Mucosa of gallbladder (tissue), 1 donor: ENCODE measurements around the gene ST6GALNAC3. TPM values are rescaled to one million over a fixed set of nuclear protein-coding genes. Genes with fewer than 3 reads are reported as not detected.

ENCODE experiments used
- total RNA-seq: library from RNA; stranded (reverse); gene quantifications from one replicate; pipeline ENCODE4 v1.2.1, GENCODE V29; 2021
- donor health status: DM: no; HTN: no; CAD: no.

The ST6GALNAC3 gene
- total RNA-seq, 1 donor from 2014 or later, result 5.9 TPM

Other genes starting within 250 kb of the ST6GALNAC3 start
- not detected for gene ASB17, start 142.3 kb upstream of the ST6GALNAC3 start, total RNA-seq